ENCODE results near the gene SKP1.

DNA sequence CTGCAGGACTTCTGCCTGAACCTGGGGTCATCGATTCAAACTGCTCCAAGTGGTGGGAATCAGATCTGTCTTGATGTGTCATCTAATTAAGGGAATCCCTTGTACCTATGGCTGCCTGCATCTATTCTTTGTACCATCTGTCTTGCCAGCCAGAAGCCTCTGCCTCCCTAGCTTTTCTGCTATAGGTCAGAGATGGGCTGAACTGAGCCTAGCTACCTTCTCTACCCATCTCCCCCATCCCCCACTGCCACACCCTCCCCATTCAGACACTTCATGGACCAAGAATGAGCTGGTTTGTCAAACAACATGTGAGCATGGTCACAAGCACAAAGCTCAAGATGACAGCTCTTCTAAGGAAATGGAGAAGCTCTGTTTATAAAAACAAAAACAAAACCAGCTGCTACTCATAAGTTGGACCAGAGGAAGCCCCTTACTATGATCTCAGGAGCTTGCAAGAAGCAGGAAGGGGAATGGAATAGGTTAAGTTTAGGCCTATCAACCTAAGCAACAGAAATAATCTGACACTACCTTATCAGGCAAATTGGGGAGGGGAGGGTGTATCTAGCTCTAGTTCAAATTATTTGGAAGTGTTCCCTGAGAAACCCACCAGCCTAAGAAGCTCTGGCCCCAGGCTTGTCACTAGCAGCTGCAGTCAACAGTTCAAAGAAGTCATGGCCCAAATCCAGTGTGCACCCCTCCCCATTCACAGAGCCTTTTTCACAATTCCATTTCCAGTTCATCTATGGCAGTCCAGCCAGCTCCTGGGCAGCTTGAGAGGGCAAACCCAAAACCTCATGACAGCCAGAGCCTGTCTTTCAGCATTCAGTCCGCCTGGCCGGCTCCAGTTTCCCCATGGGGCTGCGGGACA lies 29.9 kb downstream of the SKP1 start:
- TF ChIP-seq, protein P1, sequence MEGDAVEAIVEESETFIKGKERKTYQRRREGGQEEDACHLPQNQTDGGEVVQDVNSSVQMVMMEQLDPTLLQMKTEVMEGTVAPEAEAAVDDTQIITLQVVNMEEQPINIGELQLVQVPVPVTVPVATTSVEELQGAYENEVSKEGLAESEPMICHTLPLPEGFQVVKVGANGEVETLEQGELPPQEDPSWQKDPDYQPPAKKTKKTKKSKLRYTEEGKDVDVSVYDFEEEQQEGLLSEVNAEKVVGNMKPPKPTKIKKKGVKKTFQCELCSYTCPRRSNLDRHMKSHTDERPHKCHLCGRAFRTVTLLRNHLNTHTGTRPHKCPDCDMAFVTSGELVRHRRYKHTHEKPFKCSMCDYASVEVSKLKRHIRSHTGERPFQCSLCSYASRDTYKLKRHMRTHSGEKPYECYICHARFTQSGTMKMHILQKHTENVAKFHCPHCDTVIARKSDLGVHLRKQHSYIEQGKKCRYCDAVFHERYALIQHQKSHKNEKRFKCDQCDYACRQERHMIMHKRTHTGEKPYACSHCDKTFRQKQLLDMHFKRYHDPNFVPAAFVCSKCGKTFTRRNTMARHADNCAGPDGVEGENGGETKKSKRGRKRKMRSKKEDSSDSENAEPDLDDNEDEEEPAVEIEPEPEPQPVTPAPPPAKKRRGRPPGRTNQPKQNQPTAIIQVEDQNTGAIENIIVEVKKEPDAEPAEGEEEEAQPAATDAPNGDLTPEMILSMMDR (IDR thresholded peaks at IDR 0.05; ENCODE audit: insufficient read depth, low read depth, low read length): no peak
- no peak for TF ChIP-seq EZH2 (IDR thresholded peaks at IDR 0.05; ENCODE audit: insufficient read depth, low read length)
